Right kidney (tissue), 1 donor: Measurements from ENCODE around the gene EXTL1.
A peak's percentile ranks its signal among the peaks of the same experiment; 100 is the strongest.

Experiments used
- DNase-seq: peaks from one replicate; pipeline ENCODE4 v3.0.0-alpha.2; 2016

Gene EXTL1

DNA sequence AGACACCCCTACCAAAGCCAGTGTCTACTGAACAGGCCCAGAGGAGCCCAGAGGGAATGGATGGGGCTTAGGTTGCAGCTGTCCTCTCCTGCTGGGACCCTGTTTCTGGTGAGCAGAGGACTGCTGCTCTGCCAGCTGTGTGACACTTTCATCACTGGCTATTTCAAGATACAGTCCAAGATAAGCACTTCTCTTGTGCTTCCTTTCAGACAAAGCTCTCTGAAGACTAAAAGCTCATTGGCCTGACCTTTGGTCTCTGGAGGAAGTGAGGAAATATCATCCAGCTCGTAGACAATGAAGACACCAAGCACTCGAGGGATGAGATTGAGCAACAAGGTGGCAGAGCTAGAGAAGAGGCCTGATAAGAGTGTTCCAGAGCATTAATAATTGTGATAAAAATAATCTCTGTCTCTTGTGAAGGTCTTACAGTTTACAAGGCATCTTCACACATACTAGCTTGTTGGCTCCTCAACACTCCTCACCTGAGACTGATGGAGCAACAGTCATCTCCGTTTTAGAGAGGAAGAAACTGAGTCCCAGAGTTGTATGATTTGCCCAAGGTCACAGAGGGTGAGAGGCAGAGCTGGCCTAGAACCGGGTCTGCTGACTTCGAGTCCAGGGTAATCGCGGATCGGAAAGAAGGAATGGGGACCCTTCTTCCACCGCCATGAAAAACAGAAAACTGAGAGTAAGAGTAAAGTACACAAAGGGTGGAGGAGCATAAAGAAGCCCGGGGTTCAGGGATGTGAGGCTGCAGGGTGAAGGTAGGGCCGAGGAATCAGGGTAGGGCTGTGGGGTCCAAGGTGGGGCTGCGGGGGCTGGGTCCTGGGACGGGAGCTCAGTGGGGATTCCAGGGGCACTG lies 24.4 kb upstream of the EXTL1 start:
- peak; percentile 32 for DNase-seq

GRCh38 chr1:25997828-25998761 lies 23.5 kb upstream of the EXTL1 start, which contains the start of gene PAFAH2:
TSS of gene PAFAH2 (minus strand) at chr1:25998063. CDS start at chr1:25990816, 7,247 bp downstream.
- DNase-seq: peak; percentile 95

DNA sequence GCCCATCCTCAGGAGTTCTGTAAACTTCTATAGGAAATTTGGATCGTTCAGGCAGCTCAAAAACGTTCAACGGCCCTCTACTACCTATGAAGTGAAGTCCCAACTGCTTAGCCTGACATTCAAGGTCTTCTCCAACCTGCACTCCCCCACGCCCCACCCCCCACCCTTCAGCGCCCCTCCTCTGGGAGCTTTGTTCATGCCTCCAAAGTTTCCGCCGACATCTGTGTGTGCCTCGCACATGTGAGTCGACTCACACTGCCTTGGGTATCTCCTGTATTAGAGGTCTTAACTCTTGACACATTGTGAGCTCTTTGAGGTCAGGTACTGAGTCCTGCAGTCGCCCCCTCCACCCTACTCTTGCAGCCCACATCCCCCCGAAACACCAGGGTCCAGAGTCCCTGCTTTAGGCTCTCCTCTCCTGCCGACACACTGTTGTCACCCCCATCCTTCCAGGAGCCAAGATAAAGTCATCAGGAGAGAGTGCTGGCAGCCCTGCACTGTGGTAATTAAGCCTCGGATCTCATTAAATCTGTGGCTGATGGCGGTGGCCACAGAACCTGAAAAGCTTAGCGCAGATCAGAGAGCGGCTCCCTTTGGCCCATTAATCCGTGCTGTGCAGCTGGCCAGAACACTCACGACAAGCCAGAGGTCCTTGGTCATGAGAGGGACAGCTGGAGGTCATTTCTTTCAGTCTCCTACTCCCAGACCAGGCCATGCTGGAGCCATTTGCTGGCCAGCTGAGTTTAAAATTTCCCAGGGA lies 22.4 kb upstream of the EXTL1 start:
- no peak for DNase-seq

- no peak for DNase-seq
Observed at GRCh38 chr1:26003262-26003661, 18.3 kb upstream of the EXTL1 start.

- no peak for DNase-seq
Observed at GRCh38 chr1:26003756-26004155, 17.8 kb upstream of the EXTL1 start.

DNA sequence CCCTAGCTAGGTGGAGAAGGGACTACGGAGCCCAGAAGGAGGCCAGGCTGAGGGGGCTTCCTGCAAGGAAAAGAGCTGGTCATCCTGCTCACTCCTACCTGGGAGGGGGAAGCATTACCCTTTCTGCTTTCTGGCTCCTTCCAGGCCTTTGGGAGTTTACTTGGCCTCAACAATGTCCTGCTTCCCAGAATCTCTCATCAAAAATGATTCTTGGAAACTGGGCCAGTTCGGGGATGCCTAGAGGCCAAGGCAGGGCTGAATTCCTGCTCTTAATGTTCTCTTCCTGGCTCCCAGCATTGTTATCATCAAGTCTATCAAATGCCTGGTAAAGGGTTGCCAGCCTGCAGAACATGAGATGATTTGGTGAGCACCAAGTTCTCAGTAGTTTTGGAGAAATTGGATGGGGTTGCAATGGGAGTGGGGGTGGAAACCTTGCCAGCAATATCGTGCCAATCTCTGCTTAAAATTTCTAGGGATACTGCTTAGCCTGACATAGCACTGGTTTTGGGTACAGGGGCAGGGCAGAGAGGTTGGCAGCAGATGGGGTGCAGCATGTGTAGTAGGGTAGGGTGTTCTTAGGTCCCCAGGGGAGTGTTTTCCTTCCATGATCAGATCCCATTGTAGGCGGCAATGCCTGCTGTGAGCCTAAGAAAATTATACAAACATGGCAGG lies 16.0 kb upstream of the EXTL1 start:
- no peak for DNase-seq

GRCh38 chr1:26006710-26007109 lies 14.9 kb upstream of the EXTL1 start:
- no peak for DNase-seq

GRCh38 chr1:26009796-26010447 lies 11.7 kb upstream of the EXTL1 start:
- DNase-seq: no peak

- no peak for DNase-seq
Observed at GRCh38 chr1:26010825-26011224, 10.8 kb upstream of the EXTL1 start.

- DNase-seq: no peak
Observed at GRCh38 chr1:26012864-26013263, 8.7 kb upstream of the EXTL1 start.

- no peak for DNase-seq
Observed at GRCh38 chr1:26014179-26014578, 7.4 kb upstream of the EXTL1 start.

GRCh38 chr1:26015358-26015757 lies 6.2 kb upstream of the EXTL1 start:
- no peak for DNase-seq

DNA sequence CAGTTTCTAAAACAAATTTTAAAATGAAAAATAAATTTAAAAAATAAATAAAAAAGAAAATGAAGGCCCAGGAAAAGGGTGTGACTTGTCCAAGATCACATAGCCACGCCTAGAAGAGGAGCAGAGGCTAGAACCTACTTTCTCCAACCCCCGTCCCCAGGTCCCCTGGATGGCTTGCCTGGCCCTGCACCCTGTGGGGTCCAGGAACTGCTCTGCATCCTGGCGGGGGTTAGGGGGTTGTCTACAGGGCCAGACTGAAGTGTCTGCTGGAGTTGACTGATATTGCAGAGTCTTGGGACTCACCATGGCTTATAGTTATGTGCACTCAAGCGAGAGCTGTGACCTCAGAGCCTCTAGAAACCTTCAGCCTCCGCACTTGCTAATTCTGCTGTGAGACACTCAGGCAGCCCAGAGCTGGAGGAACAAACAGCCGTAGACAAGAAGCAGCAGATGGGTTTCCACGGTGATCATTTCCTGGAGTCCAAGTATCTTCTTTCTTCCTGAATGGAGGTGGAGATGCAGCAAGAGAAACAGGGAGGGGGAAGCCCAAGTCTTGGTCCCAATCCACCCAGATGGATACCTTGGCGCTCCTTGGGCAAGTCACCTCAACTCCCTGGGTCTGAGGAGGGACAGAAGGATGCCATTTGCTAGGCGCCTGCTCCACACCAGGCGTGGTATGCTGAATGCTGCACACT lies 5.2 kb upstream of the EXTL1 start:
- DNase-seq: no peak

DNA sequence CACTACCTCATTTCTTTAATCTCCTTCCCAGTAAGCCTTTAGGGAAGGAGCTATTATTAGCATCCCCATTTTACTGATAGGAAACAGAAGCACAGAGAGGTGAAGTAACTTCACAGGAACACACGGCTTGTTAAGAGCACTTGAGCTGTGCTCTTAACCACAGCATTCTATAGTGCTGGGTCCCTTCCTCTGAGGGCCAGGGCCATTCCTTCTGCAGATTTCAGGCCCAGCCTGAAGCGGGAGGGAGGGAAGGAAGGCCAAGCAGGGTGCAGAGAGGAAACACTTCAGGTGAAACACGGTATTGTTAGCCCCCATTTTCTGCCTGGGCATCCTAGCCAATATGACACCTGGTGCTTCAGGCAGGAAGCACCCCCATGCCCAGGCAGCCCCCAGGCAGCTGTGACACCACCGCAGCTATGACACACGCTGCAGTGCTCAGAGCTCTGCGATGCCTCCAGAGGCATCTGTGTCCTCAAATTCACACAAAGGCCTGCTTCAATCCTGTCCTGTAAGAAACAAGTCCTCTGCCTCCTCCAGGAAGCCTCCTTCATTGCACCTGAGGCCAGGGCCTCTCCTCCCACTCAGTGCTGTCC lies 4.5 kb upstream of the EXTL1 start:
- no peak for DNase-seq

- no peak for DNase-seq
Observed at GRCh38 chr1:26017606-26018005, 4.0 kb upstream of the EXTL1 start.

- no peak for DNase-seq
Observed at GRCh38 chr1:26019641-26020315, 1.8 kb upstream of the EXTL1 start.

GRCh38 chr1:26020330-26020768 lies 1.2 kb upstream of the EXTL1 start:
- DNase-seq: no peak

DNA sequence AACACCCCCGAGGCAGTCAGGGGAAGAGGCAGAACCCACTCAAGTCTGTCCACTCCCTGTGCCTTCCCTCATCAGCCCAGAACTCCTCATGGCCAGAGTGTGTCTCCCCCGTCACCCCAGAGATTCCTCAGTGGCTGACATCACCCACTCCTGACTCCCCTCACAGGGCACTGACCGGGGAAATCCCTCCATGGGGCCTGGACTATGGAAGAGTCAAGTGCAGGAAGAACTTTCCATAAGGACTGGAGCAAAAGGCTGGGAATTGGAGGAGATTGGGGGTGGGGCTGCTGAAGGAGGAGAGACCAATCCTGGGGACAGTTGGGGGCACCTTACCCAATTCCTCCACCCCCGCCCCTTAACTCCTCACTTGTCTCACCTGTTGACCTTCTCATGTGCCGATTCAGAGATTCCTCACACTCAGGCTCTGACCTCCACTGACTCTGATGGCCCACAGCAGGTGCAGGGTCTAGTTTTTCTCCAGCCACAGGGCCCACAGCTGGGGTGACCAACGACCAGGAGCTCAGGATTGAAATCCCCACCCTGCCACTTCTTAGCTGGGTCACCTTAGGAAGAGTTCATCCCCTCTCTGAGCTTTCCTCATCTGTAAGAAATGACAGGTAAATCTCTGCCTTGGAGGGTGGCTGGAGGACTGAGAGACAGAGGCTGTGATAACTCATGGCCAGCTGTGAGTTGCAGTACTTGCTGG lies 481 bp upstream of the EXTL1 start:
- DNase-seq: no peak

DNA sequence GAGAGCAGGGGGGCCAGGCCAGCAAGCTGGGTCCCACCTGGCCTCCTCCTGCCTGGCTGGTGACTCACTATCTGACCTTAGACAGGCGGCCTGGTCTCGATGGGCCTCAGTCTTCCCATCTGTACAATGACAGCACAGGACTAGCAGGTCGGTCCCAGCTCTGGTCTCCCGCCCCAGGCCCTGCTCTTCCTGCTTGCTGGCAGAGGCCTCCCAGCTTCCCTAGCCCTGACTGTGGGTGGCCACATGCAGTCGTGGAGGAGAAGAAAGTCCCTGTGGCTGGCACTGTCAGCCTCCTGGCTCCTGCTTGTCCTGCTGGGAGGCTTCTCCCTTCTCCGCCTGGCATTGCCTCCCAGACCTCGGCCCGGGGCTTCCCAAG lies 817 bp downstream of the EXTL1 start:
- DNase-seq: no peak
